WTC11 (cell line): ENCODE data around the gene RFTN1. TPM values are rescaled to one million over a fixed set of nuclear protein-coding genes. Genes with fewer than 3 reads are reported as not detected.

Source experiments
- ATAC-seq: fragments of 200-7000 bp; cut with Tn5 transposase; 2 replicates; pipeline ENCODE4 v1.10.0; 2021; ENCODE audit warnings: mild to moderate bottlenecking, moderate library complexity
- CTCF ChIA-PET: fragments of 300-600 bp; sonication (Branson Sonifier 250); formaldehyde crosslinking; loops from one replicate; lab custom pipeline; 2021; ENCODE audit warnings: antibody characterized with exemption; lab: Charles Lee
- POLR2A ChIA-PET: fragments of 350-600 bp; sonication (Branson Sonifier 250); formaldehyde crosslinking; loops from one replicate; lab custom pipeline; 2021; ENCODE audit warnings: antibody characterized with exemption; lab: Charles Lee
- DNase-seq: peaks from one replicate; pipeline ENCODE4 v3.0.0; 2021; ENCODE audit warnings: low spot score
- H3K27ac Mint-ChIP-seq: 2 replicates; pipeline ENCODE4 v1.8.0; 2021; ENCODE audit warnings: mixed read lengths
- H3K27me3 Mint-ChIP-seq: 2 replicates; pipeline ENCODE4 v1.8.0; 2021; ENCODE audit warnings: low read depth, mild to moderate bottlenecking, moderate library complexity, mixed read lengths
- H3K36me3 Mint-ChIP-seq: 2 replicates; pipeline ENCODE4 v1.8.0; 2021; ENCODE audit warnings: mixed read lengths
- H3K4me1 Mint-ChIP-seq: 2 replicates; pipeline ENCODE4 v1.8.0; 2022; ENCODE audit warnings: mixed read lengths
- H3K4me3 Mint-ChIP-seq: 2 replicates; pipeline ENCODE4 v1.8.0; 2021; ENCODE audit warnings: mild to moderate bottlenecking, moderate library complexity, mixed read lengths
- H3K9me3 Mint-ChIP-seq: 2 replicates; pipeline ENCODE4 v1.8.0; 2021; ENCODE audit warnings: mixed read lengths
- CBFB ChIP-seq: sonication (generic); formaldehyde crosslinking; IDR thresholded peaks from 2 replicates; pipeline ENCODE4 v1.8.1; 2022; ENCODE audit warnings: mild to moderate bottlenecking, low read depth, missing genetic modification reagents
- ESRRA ChIP-seq: sonication (generic); formaldehyde crosslinking; IDR thresholded peaks from 2 replicates; pipeline ENCODE4 v1.8.1; 2022; ENCODE audit warnings: mild to moderate bottlenecking, missing genetic modification reagents, borderline replicate concordance
- ETV6 ChIP-seq: sonication (generic); formaldehyde crosslinking; IDR thresholded peaks from 2 replicates; pipeline ENCODE4 v1.8.1; 2022; ENCODE audit warnings: mild to moderate bottlenecking, missing genetic modification reagents
- GRHL2 ChIP-seq: fragments of 250-450 bp; sonication (Bioruptor Pico); IDR thresholded peaks from 2 replicates; pipeline ENCODE4 v1.8.0; 2022; ENCODE audit warnings: mild to moderate bottlenecking, moderate library complexity; ENCODE audit not compliant: insufficient replicate concordance, severe bottlenecking
- GTF2I ChIP-seq: fragments of 250-450 bp; sonication (Bioruptor Pico); conservative IDR thresholded peaks from 2 replicates; pipeline ENCODE4 v1.4.0; 2021; ENCODE audit warnings: mild to moderate bottlenecking
- IRF2 ChIP-seq: sonication (generic); formaldehyde crosslinking; IDR thresholded peaks from 2 replicates; pipeline ENCODE4 v1.8.0; 2022; ENCODE audit warnings: low read depth, missing genetic modification reagents, borderline replicate concordance
- SMAD4 ChIP-seq: sonication (generic); formaldehyde crosslinking; IDR thresholded peaks from 2 replicates; pipeline ENCODE4 v1.8.0; 2022; ENCODE audit warnings: mild to moderate bottlenecking, missing genetic modification reagents
- SOX15 ChIP-seq: fragments of 250-450 bp; sonication (Bioruptor Pico); IDR thresholded peaks from 2 replicates; pipeline ENCODE4 v1.9.0; 2021; ENCODE audit warnings: mild to moderate bottlenecking
- TEAD4 ChIP-seq: sonication (generic); formaldehyde crosslinking; IDR thresholded peaks from 2 replicates; pipeline ENCODE4 v1.8.0; 2022; ENCODE audit warnings: mild to moderate bottlenecking, missing genetic modification reagents
- ZBTB21 ChIP-seq: sonication (generic); formaldehyde crosslinking; IDR thresholded peaks from 2 replicates; pipeline ENCODE4 v1.8.1; 2023; ENCODE audit warnings: mild to moderate bottlenecking, missing genetic modification reagents, borderline replicate concordance
- ZNF138 ChIP-seq: sonication (generic); formaldehyde crosslinking; conservative IDR thresholded peaks from 2 replicates; pipeline ENCODE4 v1.8.1; 2022; ENCODE audit warnings: mild to moderate bottlenecking, moderate library complexity, missing genetic modification reagents
- ZNF263 ChIP-seq: sonication (generic); formaldehyde crosslinking; IDR thresholded peaks from 2 replicates; pipeline ENCODE4 v1.8.1; 2022; ENCODE audit warnings: low read depth, mild to moderate bottlenecking, moderate library complexity, missing genetic modification reagents
- ZNF423 ChIP-seq: fragments of 250-450 bp; sonication (Bioruptor Pico); IDR thresholded peaks from 2 replicates; pipeline ENCODE4 v2.1.2; 2022; ENCODE audit warnings: mild to moderate bottlenecking, moderate library complexity
- ZNF671 ChIP-seq: fragments of 250-450 bp; sonication (Bioruptor Pico); IDR thresholded peaks from 2 replicates; pipeline ENCODE4 v1.8.0; 2021; ENCODE audit warnings: mild to moderate bottlenecking
- total RNA-seq: library from RNA; stranded (reverse); gene quantifications from 3 replicates; pipeline ENCODE4 v1.2.3, GENCODE V29; 2021
- TF ChIP-seq, protein P1 (sequence below): sonication (generic); formaldehyde crosslinking; IDR thresholded peaks from 2 replicates; pipeline ENCODE4 v1.8.0; 2022; ENCODE audit warnings: missing genetic modification reagents
- TF ChIP-seq, protein P2 (sequence below): sonication (generic); formaldehyde crosslinking; IDR thresholded peaks from 2 replicates; pipeline ENCODE4 v1.8.0; 2023; ENCODE audit warnings: missing genetic modification reagents
- TF ChIP-seq, protein P3 (sequence below): sonication (generic); formaldehyde crosslinking; IDR thresholded peaks from 2 replicates; pipeline ENCODE4 v1.8.1; 2022; ENCODE audit warnings: low read depth, missing genetic modification reagents, borderline replicate concordance
- TF ChIP-seq, protein P4 (sequence below): sonication (generic); formaldehyde crosslinking; IDR thresholded peaks from 2 replicates; pipeline ENCODE4 v1.8.0; 2022; ENCODE audit warnings: mild to moderate bottlenecking, missing genetic modification reagents
- TF ChIP-seq, protein P5 (sequence below): fragments of 250-450 bp; sonication (Bioruptor Pico); IDR thresholded peaks from 2 replicates; pipeline ENCODE4 v1.8.0; 2021; ENCODE audit warnings: mild to moderate bottlenecking
- TF ChIP-seq, protein P6 (sequence below): sonication (generic); formaldehyde crosslinking; IDR thresholded peaks from 2 replicates; pipeline ENCODE4 v1.8.0; 2022; ENCODE audit warnings: mild to moderate bottlenecking, missing genetic modification reagents
- TF ChIP-seq, protein P7 (sequence below): sonication (generic); formaldehyde crosslinking; IDR thresholded peaks from 2 replicates; pipeline ENCODE4 v1.8.1; 2023; ENCODE audit warnings: mild to moderate bottlenecking, missing genetic modification reagents, moderate library complexity

The RFTN1 gene
- total RNA-seq, 1 experiment from 2014 or later, result 3.8 TPM

DNA sequence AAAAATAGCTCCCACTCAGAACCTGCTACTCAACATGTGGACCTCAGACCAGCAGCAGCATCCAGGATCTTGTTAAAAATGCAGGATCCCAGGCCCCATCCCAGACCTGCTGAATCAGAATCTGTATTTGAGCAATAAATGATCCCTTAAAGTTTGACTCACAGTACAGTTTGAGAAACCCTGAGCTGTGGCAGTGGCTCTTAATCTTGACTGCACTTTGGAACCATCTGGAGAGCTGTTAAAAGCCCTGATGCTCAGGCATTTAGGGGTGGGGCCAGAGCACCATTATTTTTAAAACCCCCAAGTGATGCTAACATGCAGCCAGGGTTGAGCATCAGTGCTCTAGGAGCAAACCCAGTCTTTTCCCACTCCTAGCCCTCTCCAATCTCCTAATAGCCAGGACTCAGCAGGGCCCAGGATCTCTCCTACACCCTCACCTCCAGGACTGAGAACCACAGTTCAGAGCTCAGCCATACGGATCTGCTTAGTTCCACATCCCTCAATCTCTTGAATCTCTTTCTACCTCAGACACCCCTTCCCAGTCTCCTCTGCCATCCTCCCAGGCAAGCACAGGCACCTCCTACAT, 10.2 kb downstream of the RFTN1 start (continued):
- TF ChIP-seq, protein P1, sequence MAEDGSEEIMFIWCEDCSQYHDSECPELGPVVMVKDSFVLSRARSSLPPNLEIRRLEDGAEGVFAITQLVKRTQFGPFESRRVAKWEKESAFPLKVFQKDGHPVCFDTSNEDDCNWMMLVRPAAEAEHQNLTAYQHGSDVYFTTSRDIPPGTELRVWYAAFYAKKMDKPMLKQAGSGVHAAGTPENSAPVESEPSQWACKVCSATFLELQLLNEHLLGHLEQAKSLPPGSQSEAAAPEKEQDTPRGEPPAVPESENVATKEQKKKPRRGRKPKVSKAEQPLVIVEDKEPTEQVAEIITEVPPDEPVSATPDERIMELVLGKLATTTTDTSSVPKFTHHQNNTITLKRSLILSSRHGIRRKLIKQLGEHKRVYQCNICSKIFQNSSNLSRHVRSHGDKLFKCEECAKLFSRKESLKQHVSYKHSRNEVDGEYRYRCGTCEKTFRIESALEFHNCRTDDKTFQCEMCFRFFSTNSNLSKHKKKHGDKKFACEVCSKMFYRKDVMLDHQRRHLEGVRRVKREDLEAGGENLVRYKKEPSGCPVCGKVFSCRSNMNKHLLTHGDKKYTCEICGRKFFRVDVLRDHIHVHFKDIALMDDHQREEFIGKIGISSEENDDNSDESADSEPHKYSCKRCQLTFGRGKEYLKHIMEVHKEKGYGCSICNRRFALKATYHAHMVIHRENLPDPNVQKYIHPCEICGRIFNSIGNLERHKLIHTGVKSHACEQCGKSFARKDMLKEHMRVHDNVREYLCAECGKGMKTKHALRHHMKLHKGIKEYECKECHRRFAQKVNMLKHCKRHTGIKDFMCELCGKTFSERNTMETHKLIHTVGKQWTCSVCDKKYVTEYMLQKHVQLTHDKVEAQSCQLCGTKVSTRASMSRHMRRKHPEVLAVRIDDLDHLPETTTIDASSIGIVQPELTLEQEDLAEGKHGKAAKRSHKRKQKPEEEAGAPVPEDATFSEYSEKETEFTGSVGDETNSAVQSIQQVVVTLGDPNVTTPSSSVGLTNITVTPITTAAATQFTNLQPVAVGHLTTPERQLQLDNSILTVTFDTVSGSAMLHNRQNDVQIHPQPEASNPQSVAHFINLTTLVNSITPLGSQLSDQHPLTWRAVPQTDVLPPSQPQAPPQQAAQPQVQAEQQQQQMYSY, result no peak
- TF ChIP-seq ZNF423 (CRISPR knock-in tag), result no peak

DNA sequence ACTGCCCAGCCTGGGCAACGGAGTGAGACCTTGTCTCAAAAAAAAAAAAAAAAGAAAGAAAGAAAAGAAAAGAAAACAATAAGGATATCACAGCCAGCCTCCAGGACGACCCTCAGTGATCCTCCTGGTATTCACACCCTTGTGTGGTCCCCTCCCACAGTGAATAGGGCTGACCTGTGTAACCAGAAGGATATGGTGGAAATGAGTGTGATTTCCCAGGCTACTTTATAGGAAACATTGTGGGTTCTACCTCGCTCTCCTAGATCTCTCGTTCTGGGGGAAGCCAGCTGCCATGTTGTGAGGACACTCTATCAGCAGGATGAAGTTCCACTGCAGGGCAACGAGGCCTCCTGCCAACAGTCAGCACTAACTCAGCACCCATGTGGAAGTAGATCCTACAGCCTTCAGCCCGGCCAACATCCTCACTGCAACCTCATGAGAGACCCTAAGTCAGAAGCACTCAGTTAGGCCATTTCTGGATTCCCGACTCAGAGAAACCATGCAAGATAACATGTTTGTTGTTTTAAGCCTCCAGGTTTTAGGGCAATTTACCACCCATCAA, 11.1 kb downstream of the RFTN1 start:
- ATAC-seq (no peak), DNase-seq (no peak)
- TF ChIP-seq ZBTB21 (CRISPR knock-in tag) (no peak), SOX15 (CRISPR knock-in tag) (no peak), TEAD4 (no peak), ZNF671 (no peak), ESRRA (no peak), GTF2I (CRISPR knock-in tag) (no peak), GRHL2 (CRISPR knock-in tag) (no peak), ZNF138 (no peak), ZNF263 (CRISPR knock-in tag) (no peak), ETV6 (CRISPR knock-in tag) (no peak), SMAD4 (CRISPR knock-in tag) (no peak), IRF2 (no peak), CBFB (CRISPR knock-in tag) (no peak)
- TF ChIP-seq, protein P2, sequence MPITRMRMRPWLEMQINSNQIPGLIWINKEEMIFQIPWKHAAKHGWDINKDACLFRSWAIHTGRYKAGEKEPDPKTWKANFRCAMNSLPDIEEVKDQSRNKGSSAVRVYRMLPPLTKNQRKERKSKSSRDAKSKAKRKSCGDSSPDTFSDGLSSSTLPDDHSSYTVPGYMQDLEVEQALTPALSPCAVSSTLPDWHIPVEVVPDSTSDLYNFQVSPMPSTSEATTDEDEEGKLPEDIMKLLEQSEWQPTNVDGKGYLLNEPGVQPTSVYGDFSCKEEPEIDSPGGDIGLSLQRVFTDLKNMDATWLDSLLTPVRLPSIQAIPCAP (CRISPR knock-in tag), result no peak
- TF ChIP-seq, protein P3, sequence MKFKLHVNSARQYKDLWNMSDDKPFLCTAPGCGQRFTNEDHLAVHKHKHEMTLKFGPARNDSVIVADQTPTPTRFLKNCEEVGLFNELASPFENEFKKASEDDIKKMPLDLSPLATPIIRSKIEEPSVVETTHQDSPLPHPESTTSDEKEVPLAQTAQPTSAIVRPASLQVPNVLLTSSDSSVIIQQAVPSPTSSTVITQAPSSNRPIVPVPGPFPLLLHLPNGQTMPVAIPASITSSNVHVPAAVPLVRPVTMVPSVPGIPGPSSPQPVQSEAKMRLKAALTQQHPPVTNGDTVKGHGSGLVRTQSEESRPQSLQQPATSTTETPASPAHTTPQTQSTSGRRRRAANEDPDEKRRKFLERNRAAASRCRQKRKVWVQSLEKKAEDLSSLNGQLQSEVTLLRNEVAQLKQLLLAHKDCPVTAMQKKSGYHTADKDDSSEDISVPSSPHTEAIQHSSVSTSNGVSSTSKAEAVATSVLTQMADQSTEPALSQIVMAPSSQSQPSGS (CRISPR knock-in tag), result no peak
- TF ChIP-seq, protein P4, sequence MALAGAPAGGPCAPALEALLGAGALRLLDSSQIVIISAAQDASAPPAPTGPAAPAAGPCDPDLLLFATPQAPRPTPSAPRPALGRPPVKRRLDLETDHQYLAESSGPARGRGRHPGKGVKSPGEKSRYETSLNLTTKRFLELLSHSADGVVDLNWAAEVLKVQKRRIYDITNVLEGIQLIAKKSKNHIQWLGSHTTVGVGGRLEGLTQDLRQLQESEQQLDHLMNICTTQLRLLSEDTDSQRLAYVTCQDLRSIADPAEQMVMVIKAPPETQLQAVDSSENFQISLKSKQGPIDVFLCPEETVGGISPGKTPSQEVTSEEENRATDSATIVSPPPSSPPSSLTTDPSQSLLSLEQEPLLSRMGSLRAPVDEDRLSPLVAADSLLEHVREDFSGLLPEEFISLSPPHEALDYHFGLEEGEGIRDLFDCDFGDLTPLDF (CRISPR knock-in tag), result no peak
- TF ChIP-seq, protein P5, sequence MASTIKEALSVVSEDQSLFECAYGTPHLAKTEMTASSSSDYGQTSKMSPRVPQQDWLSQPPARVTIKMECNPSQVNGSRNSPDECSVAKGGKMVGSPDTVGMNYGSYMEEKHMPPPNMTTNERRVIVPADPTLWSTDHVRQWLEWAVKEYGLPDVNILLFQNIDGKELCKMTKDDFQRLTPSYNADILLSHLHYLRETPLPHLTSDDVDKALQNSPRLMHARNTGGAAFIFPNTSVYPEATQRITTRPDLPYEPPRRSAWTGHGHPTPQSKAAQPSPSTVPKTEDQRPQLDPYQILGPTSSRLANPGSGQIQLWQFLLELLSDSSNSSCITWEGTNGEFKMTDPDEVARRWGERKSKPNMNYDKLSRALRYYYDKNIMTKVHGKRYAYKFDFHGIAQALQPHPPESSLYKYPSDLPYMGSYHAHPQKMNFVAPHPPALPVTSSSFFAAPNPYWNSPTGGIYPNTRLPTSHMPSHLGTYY (CRISPR knock-in tag), result no peak
- TF ChIP-seq, protein P6, sequence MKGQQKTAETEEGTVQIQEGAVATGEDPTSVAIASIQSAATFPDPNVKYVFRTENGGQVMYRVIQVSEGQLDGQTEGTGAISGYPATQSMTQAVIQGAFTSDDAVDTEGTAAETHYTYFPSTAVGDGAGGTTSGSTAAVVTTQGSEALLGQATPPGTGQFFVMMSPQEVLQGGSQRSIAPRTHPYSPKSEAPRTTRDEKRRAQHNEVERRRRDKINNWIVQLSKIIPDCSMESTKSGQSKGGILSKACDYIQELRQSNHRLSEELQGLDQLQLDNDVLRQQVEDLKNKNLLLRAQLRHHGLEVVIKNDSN (CRISPR knock-in tag), result no peak
- TF ChIP-seq, protein P7, sequence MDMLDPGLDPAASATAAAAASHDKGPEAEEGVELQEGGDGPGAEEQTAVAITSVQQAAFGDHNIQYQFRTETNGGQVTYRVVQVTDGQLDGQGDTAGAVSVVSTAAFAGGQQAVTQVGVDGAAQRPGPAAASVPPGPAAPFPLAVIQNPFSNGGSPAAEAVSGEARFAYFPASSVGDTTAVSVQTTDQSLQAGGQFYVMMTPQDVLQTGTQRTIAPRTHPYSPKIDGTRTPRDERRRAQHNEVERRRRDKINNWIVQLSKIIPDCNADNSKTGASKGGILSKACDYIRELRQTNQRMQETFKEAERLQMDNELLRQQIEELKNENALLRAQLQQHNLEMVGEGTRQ, result no peak
- ChIA-PET POLR2A (no interaction called here), CTCF (no interaction called here)
- Mint-ChIP-seq H3K36me3 (no peaks in the 10 kb centered on the region), H3K9me3 (no peaks in the 10 kb centered on the region), H3K27me3 (peaks cover 9% of the 10 kb centered on the region), H3K27ac (no peak overlapping the region), H3K4me1 (peaks cover 16% of the 10 kb centered on the region), H3K4me3 (no peak overlapping the region)
